NCI-H510A (cell line): Measurements from ENCODE around the gene DEFB127.
"Not testable (repeated sequence)": the region's sequence is repeated elsewhere in the genome, so short reads cannot be mapped to it uniquely, and the experiment has no call there.

Experiments
- DNase-seq: peaks from one replicate; lab custom pipeline; 2025; lab: John Stamatoyannopoulos, UW

DEFB127 gene

GRCh38 chr20:157154-157553 is at the start of gene DEFB127:
Gene DEFB127 (plus strand): TSS chr20:157454. CDS start chr20:157545, 91 bp downstream.
- no peak for DNase-seq

- DNase-seq = no peak
Measured at GRCh38 chr20:112396-112795, 44.9 kb upstream of the DEFB127 start.

- no peak for DNase-seq
Measured at GRCh38 chr20:117518-117917, 39.7 kb upstream of the DEFB127 start.

- DNase-seq = not testable (repeated sequence)
Measured at GRCh38 chr20:129786-130323, 27.4 kb upstream of the DEFB127 start.

- DNase-seq = no peak
Measured at GRCh38 chr20:137668-138490, 19.4 kb upstream of the DEFB127 start.

GRCh38 chr20:142290-142689 is 15.0 kb upstream of the DEFB127 start, which contains the start of gene DEFB126:
Gene DEFB126 (plus strand): TSS chr20:142590. CDS start chr20:142629, 39 bp downstream.
- DNase-seq = no peak

GRCh38 chr20:145877-146276 is 11.4 kb upstream of the DEFB127 start:
- no peak for DNase-seq

- DNase-seq = no peak
Measured at GRCh38 chr20:152131-152530, 5.1 kb upstream of the DEFB127 start.

GRCh38 chr20:164618-165017 is 7.4 kb downstream of the DEFB127 start:
- no peak for DNase-seq

GRCh38 chr20:168876-169275 is 11.6 kb downstream of the DEFB127 start:
- no peak for DNase-seq

GRCh38 chr20:184288-184687 is 27.0 kb downstream of the DEFB127 start:
- no peak for DNase-seq

GRCh38 chr20:187733-188132 is 30.5 kb downstream of the DEFB127 start:
- no peak for DNase-seq

GRCh38 chr20:189611-190010 is 32.4 kb downstream of the DEFB127 start, which contains the start of gene DEFB128:
Gene DEFB128 (minus strand): TSS chr20:189711. CDS start chr20:189623, 88 bp downstream.
- no peak for DNase-seq

GRCh38 chr20:198225-198624 is 41.0 kb downstream of the DEFB127 start:
- no peak for DNase-seq

- DNase-seq = no peak
Measured at GRCh38 chr20:199996-200395, 42.7 kb downstream of the DEFB127 start.

- DNase-seq = not testable (repeated sequence)
Measured at GRCh38 chr20:203630-204029, 46.4 kb downstream of the DEFB127 start.
